Astrocyte (in vitro differentiated cells and primary cell): ENCODE data around the gene GPC5.

Source experiments
- CTCF ChIP-seq: IDR thresholded peaks from 2 replicates; pipeline ENCODE4 v1.5.1; 2011; ENCODE audit warnings: low read depth, mild to moderate bottlenecking, inconsistent platforms, low read length, moderate library complexity; ENCODE audit not compliant: insufficient read depth
- EZH2 ChIP-seq: IDR thresholded peaks from 2 replicates; pipeline ENCODE4 v1.6.1; 2012; ENCODE audit warnings: mild to moderate bottlenecking, low read length, inconsistent platforms; ENCODE audit not compliant: insufficient read depth

- TF ChIP-seq CTCF, result no peak
- TF ChIP-seq EZH2, result no peak
Observed at GRCh38 chr13:92896842-92897241, 1498.4 kb downstream of the GPC5 start.
